Measurements from ENCODE around the gene PCDHGC5.

The PCDHGC5 gene

DNA sequence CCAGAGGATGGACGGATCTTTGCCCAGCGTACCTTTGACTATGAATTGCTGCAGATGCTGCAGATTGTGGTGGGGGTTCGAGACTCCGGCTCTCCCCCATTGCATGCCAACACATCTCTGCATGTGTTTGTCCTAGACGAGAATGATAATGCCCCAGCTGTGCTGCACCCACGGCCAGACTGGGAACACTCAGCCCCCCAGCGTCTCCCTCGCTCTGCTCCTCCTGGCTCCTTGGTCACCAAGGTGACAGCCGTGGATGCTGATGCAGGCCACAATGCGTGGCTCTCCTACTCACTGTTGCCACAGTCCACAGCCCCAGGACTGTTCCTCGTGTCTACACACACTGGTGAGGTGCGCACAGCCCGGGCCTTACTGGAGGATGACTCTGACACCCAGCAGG, 1.9 kb downstream of the PCDHGC5 start:
- DNase-seq (ENCODE audit: low read depth in 2 of 2) = no peak

DNA sequence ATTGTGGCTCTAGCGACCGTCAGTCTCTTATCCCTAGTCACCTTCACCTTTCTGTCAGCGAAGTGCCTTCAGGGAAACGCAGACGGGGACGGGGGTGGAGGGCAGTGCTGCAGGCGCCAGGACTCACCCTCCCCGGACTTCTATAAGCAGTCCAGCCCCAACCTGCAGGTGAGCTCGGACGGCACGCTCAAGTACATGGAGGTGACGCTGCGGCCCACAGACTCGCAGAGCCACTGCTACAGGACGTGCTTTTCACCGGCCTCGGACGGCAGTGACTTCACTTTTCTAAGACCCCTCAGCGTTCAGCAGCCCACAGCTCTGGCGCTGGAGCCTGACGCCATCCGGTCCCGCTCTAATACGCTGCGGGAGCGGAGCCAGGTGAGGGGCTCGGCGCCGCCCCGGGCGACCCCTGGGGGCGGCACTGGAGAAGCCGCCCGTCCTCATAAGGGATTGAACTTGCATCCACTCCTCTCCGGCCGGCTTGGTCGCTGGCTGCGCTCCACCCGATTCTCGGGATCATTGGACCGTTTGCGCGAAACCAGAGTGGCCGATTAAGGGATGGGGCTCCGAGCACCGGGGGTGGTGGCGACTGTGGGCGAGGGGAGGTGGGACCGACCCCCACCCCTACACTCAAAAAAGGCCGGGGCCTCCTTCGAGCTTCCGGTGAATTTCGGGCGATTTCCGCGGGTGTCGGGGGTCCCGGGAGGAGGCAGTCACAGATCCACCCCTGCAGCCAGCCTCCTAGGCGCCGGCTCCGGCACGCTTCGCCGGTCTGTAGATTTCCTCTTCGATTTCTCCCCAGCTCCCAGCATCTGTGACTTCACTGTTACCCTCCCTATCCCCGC, 2.7 kb downstream of the PCDHGC5 start:
- DNase-seq (ENCODE audit: low read depth in 2 of 2) = no peak

GRCh38 chr5:141492168-141492885, 3.4 kb downstream of the PCDHGC5 start:
- no peak for DNase-seq (ENCODE audit: low read depth in 2 of 2)

GRCh38 chr5:141493500-141494422, 4.9 kb downstream of the PCDHGC5 start:
- DNase-seq (ENCODE audit: low read depth in 2 of 2) = no peak

DNA sequence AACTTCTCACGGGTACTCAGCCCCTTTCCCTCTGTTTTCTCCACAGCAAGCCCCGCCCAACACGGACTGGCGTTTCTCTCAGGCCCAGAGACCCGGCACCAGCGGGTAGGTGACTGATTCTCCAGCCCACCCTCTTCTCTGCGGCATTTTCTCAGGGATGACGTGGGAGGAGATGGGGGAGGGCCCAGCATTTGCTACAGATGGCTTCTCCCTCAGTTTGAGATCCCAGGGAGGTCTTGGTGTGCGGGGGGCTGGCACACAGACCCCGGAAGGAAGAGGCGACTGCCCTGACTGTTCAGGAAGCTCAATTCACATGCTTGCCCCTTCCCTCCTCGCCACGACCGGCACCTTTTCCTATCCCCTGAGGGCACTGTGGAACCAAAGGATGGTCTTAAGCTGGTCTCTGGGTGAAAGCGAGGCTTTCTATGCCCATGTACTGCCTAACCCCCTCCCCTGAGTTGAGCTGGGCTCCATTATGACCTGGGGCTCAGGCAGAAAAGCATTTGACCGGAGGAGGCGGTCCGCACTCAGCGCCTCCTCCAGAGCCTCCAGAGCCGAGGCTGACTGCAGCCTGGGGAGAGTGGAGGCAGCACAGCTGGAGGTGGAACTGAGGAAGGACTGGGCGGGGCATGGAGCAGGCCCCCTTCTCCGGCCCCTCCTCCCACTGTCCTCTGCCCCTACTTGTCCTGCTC, 6.0 kb downstream of the PCDHGC5 start:
- no peak for DNase-seq (ENCODE audit: low read depth in 2 of 2)

GRCh38 chr5:141495453-141495811, 6.6 kb downstream of the PCDHGC5 start:
- DNase-seq (ENCODE audit: low read depth in 2 of 2) = no peak

DNA sequence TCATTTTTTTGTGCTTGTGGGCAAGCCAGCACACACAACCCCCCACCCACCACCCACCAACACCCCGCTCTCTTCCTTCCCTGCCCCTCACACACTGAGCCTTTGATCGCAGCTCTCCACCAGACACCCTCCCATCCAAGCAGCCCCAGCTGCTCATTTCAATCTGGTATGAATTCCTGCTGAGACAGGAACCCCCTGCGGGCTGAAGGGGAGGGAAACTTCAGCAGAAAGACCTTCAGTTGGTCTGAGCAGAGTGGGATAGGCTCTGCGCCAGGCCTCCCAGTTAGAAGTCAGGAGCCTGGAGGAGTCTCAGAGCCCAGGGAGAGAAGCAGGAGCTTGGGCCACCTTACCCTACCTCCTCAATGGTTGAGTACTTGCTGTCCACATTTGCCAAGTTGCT, 7.2 kb downstream of the PCDHGC5 start:
- DNase-seq (ENCODE audit: low read depth in 2 of 2) = no peak

DNA sequence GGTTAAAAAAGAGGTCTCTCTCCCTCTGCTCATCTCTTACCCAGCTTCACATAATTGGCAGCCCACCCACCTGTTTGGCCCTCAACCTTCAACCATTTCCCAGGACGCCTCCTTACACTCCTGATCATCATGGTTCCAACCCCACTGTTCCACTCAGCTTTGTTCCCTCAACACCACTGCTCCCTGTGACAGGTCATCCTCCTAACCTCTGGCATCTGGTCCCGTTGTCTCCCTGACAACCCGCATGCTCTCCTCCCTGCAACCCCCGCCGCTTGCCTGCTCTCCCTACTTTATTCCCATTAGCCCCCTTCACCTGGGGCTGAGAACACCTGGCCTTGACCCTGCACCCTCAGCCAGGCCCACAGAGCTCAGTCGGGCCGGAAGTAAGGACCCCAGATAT, 12.9 kb downstream of the PCDHGC5 start:
- no peak for DNase-seq (ENCODE audit: low read depth in 2 of 2)

DNA sequence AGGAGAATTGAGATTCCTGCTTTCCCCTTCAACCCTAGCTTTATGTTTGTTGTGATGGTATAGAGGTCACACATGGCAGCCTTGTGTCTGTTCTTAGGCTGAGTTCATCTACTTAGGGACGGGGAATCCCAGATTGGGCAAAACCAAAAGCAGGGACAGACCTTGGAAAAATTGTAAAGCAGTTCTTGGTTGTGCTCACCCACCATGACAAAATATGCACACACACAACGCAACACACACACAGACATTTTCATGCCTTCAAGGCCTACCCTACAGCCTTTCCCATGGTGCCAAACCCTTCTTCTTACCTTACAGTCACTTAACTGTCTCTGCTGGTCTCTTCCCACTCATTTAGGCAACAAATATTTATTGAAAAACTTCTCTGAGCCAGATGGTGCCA, 14.8 kb downstream of the PCDHGC5 start:
- no peak for DNase-seq (ENCODE audit: low read depth in 2 of 2)

- no peak for DNase-seq (ENCODE audit: low read depth in 2 of 2)
These were observed 15.3 kb downstream of the PCDHGC5 start for GRCh38 chr5:141504216-141504615.

DNA sequence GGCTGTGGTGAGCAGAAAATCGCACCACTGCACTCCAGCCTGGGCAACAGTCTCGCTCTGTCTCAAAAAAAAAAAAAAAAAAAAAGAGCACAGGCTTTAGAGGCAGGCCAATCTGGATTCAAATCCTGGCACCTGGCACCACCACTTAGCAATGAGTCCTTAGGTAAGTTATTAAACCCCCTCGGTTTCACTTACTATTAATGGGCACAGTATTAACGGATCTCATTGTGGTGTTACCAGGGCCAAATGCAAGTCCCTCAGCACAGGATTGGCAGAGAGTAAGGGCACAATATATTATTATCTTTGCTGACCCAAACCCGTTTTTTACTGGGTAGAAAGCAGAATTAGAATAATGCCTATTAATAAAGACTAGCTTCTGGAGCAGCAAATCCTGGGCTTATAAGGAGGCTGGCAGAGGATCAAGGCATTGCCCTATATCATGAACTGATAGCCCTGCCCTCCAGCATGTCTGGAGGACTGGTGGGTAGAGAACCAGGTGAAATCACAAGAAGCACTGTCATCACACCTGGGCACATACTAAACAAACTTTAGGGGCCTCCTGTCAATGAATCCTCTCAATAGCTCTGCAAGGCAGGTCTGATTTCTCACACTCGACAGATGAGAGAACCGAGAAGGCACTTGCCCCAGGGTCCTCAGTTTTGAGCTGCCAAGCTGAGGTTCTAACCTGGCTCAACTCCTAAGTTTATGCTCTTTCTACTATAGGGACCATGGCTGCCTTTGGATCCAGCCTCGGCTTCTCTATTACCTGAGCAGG, 17.7 kb downstream of the PCDHGC5 start:
- no peak for DNase-seq (ENCODE audit: low read depth in 2 of 2)

DNA sequence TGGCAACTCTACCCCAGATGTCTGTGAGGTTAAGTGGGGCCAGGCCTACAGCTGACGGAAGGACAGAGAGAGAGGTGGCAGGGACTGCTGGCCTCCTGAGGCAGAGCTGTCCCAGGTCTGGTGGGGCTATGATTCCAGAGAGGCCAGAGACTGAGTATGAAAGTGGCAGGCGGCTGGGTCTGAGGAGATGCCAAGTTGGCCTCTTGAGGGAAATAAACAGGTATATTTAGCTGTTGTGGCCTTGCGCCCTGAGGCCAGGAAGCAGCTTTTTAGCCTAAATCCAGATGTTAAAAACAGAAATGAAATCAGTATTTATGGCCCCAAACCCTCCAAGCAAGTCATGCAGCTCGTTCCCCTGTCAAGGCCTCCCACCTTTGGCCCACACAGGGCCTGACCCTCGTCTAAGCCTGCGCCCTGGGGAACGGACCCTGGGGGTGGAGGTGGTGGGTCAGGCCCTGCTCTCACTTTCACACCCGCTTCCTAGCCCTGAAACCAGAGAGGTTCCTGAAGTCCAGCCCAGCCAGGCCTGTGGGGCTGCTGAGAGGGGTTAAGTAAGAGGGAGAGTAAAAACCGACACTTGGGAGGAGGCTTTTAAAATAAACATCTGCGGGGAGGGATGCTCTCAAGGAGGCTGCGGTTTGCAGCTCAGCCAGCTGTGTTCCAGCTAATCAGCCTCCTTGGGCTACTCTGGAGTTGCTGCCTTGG, 18.7 kb downstream of the PCDHGC5 start:
- DNase-seq (ENCODE audit: low read depth in 2 of 2) = no peak

- DNase-seq (ENCODE audit: low read depth in 2 of 2) = no peak
These were observed 19.5 kb downstream of the PCDHGC5 start for GRCh38 chr5:141508440-141508797.

GRCh38 chr5:141508798-141509611, 20.1 kb downstream of the PCDHGC5 start:
- no peak for DNase-seq (ENCODE audit: low read depth in 2 of 2)

DNA sequence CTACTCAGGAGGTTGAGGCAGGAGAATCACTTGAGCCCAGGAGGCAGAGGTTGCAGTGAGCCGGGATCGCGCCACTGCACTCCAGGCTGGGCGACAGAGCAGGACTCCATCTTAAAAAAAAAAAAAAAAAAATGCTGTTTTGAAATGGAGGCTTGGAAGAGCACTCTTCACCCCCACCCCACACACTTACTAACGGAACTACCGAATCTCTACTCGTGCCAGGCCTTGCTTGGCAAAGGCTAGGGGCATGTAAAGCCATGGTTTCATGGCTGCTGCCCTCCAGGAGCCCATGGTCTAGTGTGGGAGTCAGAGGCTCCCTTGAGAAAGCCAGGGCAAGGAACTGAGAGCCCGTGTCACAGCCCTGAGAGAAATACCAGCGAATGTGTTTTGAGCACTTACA, 21.3 kb downstream of the PCDHGC5 start:
- no peak for DNase-seq (ENCODE audit: low read depth in 2 of 2)

DNA sequence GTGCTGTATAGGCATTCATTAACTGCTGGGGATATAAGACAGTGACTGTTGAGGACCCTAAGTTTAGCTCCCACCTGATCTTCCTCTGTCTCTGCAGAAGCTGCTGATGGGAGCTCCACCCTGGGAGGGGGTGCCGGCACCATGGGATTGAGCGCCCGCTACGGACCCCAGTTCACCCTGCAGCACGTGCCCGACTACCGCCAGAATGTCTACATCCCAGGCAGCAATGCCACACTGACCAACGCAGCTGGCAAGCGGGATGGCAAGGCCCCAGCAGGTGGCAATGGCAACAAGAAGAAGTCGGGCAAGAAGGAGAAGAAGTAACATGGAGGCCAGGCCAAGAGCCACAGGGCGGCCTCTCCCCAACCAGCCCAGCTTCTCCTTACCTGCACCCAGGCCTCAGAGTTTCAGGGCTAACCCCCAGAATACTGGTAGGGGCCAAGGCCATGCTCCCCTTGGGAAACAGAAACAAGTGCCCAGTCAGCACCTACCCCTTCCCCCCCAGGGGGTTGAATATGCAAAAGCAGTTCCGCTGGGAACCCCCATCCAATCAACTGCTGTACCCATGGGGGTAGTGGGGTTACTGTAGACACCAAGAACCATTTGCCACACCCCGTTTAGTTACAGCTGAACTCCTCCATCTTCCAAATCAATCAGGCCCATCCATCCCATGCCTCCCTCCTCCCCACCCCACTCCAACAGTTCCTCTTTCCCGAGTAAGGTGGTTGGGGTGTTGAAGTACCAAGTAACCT, 22.1 kb downstream of the PCDHGC5 start:
- DNase-seq (ENCODE audit: low read depth in 2 of 2) = no peak

GRCh38 chr5:141511771-141512325, 23.0 kb downstream of the PCDHGC5 start:
- DNase-seq (ENCODE audit: low read depth in 2 of 2) = no peak

GRCh38 chr5:141512390-141512910, 23.6 kb downstream of the PCDHGC5 start:
- peak; percentile 77 to 84 for DNase-seq (ENCODE audit: low read depth in 2 of 2)
